ENCODE results near the gene CATSPERZ.

Gene CATSPERZ

DNA sequence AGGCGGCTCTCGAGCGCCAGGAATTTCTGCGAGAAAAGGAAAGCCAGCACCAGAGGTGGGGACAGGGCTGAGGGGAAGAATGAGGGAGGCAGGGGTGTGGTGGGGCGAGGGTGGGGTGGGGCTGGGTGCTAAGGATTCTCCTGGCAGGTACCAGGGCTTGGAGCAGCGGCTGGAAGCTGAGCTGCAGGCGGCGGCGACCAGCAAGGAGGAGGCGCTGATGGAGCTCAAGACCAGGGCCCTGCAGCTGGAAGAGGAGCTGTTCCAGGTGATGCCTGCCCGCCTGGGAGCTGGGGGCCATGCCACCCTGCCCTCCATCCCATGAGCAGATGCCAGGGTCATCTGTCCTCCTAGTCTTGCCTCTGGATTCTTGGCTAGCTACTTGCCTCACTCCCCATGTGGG, 49.2 kb downstream of the CATSPERZ start:
- TF ChIP-seq GATA1 (IDR thresholded peaks at IDR 0.05; ENCODE audit: low read depth, low read length) (no peak), POLR2A (IDR thresholded peaks at IDR 0.05; ENCODE audit: low read length) (no peak)
- DNase-seq, result no peak

DNA sequence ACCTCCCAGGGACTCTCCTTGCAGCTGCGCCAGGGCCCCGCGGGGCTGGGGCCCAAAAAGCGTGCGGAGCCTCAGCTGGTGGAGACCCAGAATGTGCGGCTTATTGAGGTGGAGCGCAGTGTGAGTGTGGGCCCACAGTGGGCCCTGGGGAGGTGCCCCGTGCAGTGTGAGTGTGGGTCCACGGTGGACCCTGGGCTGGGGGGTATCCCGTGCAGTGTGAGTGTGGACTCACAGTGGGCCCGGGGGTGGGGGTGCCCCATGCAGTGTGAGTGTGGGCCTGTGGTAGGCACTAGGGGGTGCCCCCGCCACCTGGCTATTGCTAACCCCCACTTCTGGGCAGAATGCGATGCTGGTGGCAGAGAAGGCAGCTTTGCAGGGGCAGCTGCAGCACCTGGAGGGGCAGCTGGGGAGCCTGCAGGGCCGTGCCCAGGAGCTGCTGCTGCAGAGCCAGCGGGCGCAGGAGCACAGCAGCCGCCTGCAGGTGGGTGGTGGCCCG, 51.0 kb downstream of the CATSPERZ start:
- TF ChIP-seq GATA1 (IDR thresholded peaks at IDR 0.05; ENCODE audit: low read depth, low read length), result no peak
- TF ChIP-seq POLR2A (IDR thresholded peaks at IDR 0.05; ENCODE audit: low read length), result no peak
- DNase-seq, result no peak

DNA sequence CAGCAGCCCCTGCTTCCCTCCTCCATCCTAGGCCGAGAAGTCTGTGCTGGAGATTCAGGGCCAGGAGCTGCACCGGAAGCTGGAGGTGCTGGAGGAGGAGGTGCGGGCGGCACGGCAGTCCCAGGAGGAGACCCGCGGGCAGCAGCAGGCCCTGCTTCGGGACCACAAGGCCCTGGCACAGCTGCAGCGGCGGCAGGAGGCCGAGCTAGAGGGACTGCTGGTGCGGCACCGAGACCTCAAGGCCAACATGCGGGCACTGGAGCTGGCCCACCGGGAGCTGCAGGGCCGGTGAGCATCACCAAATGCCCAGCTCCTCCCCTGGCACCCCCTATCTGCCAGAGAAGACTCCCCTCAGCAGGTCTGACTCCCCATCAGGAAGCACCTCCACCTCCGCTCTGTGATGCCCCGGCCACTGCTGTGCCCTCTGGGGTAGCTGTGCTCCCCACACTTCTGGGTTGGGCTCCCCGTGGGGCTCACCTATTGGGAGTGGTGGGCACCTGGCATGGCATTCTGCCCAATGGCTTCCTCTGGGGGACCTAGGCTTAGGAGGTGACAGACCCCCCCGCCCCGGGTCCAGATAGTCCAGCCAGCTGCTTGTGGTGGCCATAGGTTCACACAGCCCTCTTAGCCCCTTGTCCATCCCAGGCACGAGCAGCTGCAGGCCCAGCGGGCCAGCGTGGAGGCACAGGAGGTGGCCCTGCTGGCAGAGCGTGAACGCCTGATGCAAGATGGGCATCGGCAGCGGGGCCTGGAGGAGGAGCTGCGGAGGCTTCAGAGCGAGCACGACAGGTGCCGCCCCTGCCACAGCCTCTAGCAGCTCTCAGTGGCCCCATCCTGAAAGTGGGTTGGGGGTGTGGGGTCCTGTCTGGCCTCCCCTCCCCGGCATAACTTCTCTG, 52.2 kb downstream of the CATSPERZ start:
- no peak for TF ChIP-seq GATA1 (IDR thresholded peaks at IDR 0.05; ENCODE audit: low read depth, low read length)
- TF ChIP-seq POLR2A (IDR thresholded peaks at IDR 0.05; ENCODE audit: low read length), result no peak
- no peak for DNase-seq

DNA sequence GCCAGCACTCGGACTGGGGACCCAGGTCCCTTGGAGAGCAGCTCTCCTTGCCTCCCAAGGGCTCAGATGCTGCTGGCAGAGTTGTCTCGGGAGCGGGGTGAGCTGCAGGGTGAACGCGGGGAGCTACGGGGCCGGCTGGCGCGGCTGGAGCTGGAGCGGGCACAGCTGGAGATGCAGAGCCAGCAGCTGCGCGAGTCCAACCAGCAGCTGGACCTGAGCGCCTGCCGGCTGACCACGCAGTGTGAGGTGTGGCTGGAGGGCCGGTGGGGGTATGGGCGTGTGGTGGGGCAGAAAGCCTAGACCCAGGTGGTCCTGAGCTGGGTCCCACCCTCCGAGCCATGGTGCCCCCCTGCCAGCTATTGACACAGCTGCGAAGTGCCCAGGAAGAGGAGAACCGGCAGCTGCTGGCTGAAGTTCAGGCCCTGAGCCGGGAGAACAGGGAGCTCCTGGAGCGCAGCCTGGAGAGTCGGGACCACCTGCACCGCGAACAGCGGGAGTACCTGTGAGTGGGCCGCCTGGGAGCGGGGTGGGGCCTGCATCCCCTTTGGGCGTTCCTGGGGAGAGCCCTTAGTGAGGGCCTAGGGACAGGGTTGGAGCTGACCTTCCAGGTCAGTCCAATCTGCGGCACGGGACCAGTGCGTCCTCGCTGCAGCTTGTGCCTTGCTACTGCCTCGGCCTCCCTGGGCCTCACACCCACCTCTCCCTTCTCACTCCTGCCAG, 53.0 kb downstream of the CATSPERZ start:
- no peak for TF ChIP-seq GATA1 (IDR thresholded peaks at IDR 0.05; ENCODE audit: low read depth, low read length)
- no peak for TF ChIP-seq POLR2A (IDR thresholded peaks at IDR 0.05; ENCODE audit: low read length)
- DNase-seq, result no peak

DNA sequence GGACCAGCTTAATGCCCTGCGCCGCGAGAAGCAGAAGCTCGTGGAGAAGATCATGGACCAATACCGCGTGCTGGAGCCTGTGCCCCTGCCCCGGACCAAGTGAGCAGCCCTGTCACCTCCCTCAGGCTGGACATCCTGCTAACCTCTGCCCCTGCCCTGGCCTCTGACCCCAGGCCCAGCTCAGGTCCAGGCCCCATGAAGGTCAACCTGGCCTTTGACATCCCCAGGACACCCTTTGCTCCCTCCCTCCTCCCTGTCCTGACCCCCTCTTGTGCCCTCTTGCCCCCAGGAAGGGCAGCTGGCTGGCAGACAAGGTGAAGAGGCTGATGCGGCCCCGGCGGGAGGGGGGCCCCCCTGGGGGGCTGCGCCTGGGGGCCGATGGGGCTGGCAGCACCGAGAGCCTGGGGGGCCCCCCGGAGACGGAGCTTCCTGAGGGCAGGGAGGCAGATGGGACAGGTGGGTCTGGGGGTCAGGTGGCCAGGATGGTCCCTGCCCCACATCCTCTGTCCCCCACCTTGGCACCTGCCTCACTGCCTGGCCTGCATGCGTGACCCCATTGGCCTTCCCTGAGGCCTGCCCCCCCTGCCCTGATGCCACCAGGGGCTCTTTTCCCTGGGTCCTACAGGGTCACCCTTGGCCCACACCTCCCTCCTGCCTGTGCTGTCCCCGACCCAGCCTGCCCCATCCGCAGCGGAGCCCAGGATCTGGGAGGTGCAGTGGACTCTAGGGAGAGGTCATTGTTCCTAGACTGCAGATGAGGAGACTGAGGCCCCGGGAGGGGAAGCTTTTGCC, 53.8 kb downstream of the CATSPERZ start:
- TF ChIP-seq GATA1 (IDR thresholded peaks at IDR 0.05; ENCODE audit: low read depth, low read length), result no peak
- TF ChIP-seq POLR2A (IDR thresholded peaks at IDR 0.05; ENCODE audit: low read length), result no peak

More for the DNA sequence above, 53.8 kb downstream of the CATSPERZ start:
- DNase-seq, result no peak
